Right cardiac atrium (tissue), 5 donors: ENCODE data around the gene UBE2G1. TPM values are rescaled to one million over a fixed set of nuclear protein-coding genes. Genes with fewer than 3 reads are reported as not detected.
"Not testable (repeated sequence)": the region's sequence is repeated elsewhere in the genome, so short reads cannot be mapped to it uniquely, and the experiment has no call there.

Source experiments
- ATAC-seq, 2 donors: fragments of 200-7000 bp; cut with Tn5 transposase; one replicate each; pipeline versions ENCODE4 v1.8.0 to v1.9.1; 2020; ENCODE audit warnings: moderate library complexity in 2 of 2, mild to moderate bottlenecking in 1 of 2
- DNase-seq, 3 donors: peaks; one replicate each; pipeline ENCODE4 v3.0.0-alpha.2; 2020
- H3K27ac ChIP-seq: one replicate; pipeline ENCODE4 v1.5.1; 2013; ENCODE audit warnings: mild to moderate bottlenecking, low read length, control low read depth, moderate library complexity
- H3K27me3 ChIP-seq: one replicate; pipeline ENCODE4 v1.6.1; 2013; ENCODE audit not compliant: control insufficient read depth, insufficient read depth
- H3K4me1 ChIP-seq: one replicate; pipeline ENCODE4 v1.6.1; 2013; ENCODE audit warnings: low read length; ENCODE audit not compliant: control insufficient read depth, insufficient read depth
- H3K4me3 ChIP-seq: one replicate; pipeline ENCODE4 v1.5.1; 2013; ENCODE audit warnings: low read length, control low read depth
- H3K9me3 ChIP-seq: one replicate; pipeline ENCODE4 v1.6.1; 2013; ENCODE audit warnings: low read length; ENCODE audit not compliant: control insufficient read depth
- WGBS: extraction: QIAGEN DNeasy Blood & Tissue Kit; methylation state at CpG from one replicate; pipeline ENCODE4 v1.1.7; 2013; 5-methylcytosine and 5-hydroxymethylcytosine counted together
- intact Hi-C, 4 donors: fragments of 100-400 bp; cut with DNase I; formaldehyde crosslinking; loops; one replicate each; pipeline versions ENCODE4 v1.11.0 to v1.14.0; 2022 to 2023
- polyA plus RNA-seq: library from polyadenylated mRNA; stranded (reverse); fragments of 200-250 nt; gene quantifications from one replicate; pipeline ENCODE4 v1.2.3, GENCODE V29; 2013
- total RNA-seq, 4 donors: library from RNA; stranded (reverse); fragmentation: NEBNext Ultra II Directional; extraction: Animal tissue kit (Norgen Biotek cat#: 25700); gene quantifications; one replicate each; pipeline ENCODE4 v1.2.1, GENCODE V29; 2021
- donor health status: healthy with polysubstance abuse.
- donor health status: DM: no; HTN: yes; CAD: no.
- donor health status: DM: no; HTN: no; CAD: no.
- donor health status: DM: no; HTN: yes; CAD: no; lungs with severe emphysema.
- donor health status: DM: yes; HTN: yes; CAD: no.

UBE2G1 gene
- total and polyA plus RNA-seq, 5 donors = 24.0 to 55.1 (median 51.2) TPM

DNA sequence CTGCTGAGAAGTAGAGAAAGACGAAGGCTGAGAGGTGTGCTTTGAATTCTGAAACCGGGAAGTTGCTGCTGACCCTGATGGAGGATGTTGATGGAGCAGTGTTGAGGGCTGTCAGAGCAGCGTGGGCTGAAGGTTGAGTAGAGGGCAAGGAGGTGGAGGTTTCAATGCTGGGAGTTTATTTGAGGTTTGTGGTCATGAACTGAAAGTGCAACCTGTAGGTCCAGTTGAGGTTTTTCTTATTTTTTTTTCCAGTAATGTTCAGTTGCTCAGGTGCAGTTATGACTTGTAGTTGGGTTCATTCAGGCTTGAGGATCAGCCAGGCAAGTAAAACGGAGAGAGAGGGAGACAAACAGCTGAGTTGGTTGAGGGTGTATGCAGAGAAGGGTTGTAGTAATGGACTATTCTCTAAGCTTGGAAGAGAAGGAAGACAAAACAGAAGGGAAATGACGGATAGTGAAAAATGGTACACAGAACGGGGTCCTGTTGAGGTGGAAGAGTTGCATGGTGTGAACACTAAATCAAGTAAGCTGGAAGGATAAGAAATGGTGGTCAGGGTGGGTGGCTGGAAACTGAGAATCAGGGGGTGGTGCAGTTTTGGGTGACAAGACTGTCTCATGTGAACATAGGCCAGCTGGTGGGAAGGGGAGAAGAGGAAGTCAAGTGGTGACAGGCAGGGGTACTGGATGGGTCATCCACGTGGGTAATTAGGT, 8.7 kb upstream of the UBE2G1 start:
- Histone ChIP-seq H3K27me3 (no peaks in the 10 kb centered on the region), H3K9me3 (no peaks in the 10 kb centered on the region), H3K4me1 (no peaks in the 10 kb centered on the region), H3K27ac (no peak overlapping the region), H3K4me3 (no peak overlapping the region)
- intact Hi-C loops = no loop called here
- DNase-seq (no peak), ATAC-seq (no peak)
- WGBS = 70% methylated on average over 7 of the region's 7 CpGs

DNA sequence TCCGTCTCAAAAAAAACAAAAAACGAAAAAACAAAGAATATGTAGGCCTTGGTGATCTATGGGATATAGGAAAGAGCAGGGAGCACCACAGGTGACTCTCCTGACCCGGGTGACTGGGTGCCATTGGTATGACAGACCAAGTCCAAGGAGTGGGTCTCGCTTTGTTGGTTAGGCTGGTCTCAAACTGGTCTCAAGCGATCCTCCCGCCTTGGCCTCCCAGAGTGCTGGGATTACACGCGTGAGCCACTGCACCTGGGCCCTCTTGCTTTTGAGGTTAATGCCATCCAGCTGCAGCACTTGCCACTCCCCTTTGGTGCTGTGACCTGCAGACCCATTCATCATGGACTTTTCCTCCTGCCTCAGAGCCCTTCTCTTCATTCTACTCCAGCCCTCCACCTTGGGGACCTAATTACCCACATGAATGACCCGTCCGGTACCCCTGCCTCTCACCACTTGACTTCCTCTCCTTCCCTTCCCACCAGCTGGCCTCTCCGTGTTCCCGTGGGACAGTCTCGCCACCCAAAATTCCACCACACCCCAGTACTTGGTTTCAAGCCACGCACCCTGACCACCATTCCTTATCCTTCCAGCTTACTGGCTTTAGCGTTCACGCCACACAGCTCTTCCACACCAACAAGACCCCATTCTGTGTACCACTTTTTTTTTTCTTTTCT, 3.2 kb upstream of the UBE2G1 start:
- DNase-seq (no peak), ATAC-seq (no peak)
- intact Hi-C loops = loop anchor here in 1 of 4 donors (10.0 kb wide), 1 partner anchor 65 kb away; no protein-coding TSS in a partner anchor
- Histone ChIP-seq H3K4me3 (no peak overlapping the region), H3K4me1 (no peaks in the 10 kb centered on the region), H3K27me3 (no peaks in the 10 kb centered on the region), H3K9me3 (no peaks in the 10 kb centered on the region), H3K27ac (no peak overlapping the region)
- WGBS = 90% methylated on average over 16 of the region's 16 CpGs

DNA sequence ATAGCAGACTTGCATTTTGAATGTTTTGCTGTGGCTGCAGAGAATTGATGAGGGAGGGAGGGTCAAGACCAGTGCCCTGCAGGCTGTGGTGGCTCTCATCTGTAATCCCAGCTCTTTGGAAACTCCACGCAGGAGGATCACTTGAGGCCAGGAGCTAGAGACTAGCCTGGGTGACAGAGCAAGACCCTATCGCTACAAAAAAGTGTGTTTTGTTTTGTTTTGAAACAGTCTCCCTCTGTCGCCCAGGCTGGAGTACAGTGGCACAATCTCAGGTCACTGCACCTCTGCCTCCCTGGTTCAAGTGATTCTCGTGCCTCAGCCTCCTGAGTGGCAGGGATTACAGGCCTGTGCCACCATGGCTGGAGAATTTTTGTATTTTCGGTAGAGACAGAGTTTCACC, 1.9 kb upstream of the UBE2G1 start:
- Histone ChIP-seq H3K4me1 (no peaks in the 10 kb centered on the region), H3K27ac (no peak overlapping the region), H3K27me3 (no peaks in the 10 kb centered on the region), H3K9me3 (no peaks in the 10 kb centered on the region), H3K4me3 (no peak overlapping the region)
- ATAC-seq = no peak
- intact Hi-C loops = loop anchor here in 1 of 4 donors (10.0 kb wide), 1 partner anchor 64 kb away; no protein-coding TSS in a partner anchor
- 93% methylated on average over 5 of the region's 5 CpGs for WGBS
- DNase-seq = no peak

DNA sequence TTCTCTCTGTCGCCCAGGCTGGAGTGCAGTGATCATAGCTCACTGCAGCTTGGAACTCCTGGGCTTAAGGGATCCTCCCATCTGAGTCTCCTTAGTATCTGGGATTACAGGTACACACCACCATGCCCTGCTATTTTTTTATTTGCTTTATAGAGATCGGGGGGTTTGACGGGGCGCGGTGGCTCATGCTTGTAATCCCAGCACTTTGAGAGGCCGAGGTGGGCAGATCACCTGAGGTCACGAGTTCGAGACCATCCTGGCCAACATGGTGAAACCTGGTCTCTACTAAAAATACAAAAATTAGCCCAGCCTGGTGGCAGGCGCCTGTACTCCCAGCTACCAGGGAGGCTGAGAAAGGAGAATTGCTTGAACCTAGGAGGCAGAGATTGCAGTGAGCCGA, 702 bp upstream of the UBE2G1 start:
- not testable (repeated sequence) for H3K9me3 ChIP-seq, H3K27me3 ChIP-seq, DNase-seq, ATAC-seq, H3K4me1 ChIP-seq, H3K4me3 ChIP-seq
- intact Hi-C loops = loop anchor here in 1 of 4 donors (10.0 kb wide), 1 partner anchor 62 kb away; no protein-coding TSS in a partner anchor
- H3K27ac ChIP-seq = peak overlapping the region; percentile 91
- WGBS = 96% methylated on average over 10 of the region's 10 CpGs

DNA sequence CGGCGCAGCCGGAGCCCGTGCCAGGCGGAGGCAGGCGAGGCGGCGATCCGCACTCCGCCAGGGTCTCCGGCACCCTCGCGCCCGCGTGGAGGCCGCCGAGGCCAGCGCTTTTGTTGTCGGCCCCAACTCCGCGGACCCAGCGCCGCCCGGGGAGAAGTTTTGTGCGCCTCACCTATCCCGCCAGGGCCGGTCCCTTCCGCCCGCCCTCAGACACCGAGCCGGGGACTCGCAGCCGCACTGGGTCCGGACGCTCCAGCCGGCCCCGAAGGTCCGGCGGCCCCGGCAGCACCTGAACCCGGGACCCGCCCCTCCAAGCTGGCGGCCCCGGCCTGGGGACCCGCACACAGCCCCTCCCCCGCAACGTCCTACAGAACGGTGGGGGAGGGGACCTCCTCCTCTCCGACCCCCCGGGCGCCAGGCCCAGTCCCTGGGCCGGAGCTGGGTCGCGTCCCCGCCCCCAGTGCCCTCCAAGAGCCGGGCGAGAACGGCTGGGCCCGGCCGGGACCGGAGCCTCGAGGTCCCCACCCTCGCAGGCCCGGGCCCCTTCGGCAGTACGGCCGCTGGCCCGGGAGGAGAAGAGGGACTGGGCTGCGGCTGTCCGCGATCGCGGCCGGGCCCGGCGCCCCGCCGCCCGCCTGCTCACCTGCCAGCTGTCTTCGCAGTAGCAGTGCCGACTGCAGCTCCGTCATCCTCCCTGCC, 698 bp downstream of the UBE2G1 start:
- intact Hi-C loops = loop anchor here in 1 of 4 donors (10.0 kb wide), 1 partner anchor 61 kb away; no protein-coding TSS in a partner anchor
- DNase-seq = peak in 2 of 3 donors; percentile 72 to 81
- WGBS = under 1% methylated on average over 82 of the region's 82 CpGs
- no peaks in the 10 kb centered on the region for H3K4me1 ChIP-seq
- ATAC-seq = peak; percentile 5 to 32
- H3K27ac ChIP-seq = peak overlapping the region; percentile 95
- no peaks in the 10 kb centered on the region for H3K27me3 ChIP-seq
- peak overlapping the region; percentile 98 for H3K4me3 ChIP-seq
- H3K9me3 ChIP-seq = no peaks in the 10 kb centered on the region

DNA sequence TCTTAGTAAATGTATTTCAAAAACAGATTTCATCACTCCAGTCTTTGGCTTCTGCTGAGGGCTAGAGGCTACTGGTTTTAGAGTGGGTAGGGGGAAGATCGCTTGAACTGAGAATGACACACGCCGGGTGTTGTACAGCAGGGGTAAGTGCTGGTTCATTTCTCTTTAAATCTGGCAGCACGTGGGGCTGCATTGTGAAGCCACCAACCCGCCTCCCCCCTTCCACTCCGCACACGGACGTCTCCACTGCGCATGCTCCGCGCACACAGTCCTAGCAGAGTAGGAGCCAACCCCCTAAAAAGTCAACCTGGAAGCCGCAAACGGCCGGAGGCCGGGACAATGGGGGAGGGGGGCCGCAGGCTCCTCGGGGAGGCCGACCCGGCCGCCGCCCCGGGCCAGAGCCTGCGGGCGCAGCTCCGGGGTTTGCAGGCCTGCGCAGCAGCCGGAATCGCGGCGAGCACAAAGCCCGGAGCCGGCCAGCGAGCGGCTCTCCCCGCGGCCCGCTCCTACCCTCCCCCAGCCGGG, 1.3 kb downstream of the UBE2G1 start:
- H3K4me1 ChIP-seq = no peaks in the 10 kb centered on the region
- ATAC-seq = peak; percentile 83 to 88
- intact Hi-C loops = loop anchor here in 1 of 4 donors (10.0 kb wide), 1 partner anchor 60 kb away; no protein-coding TSS in a partner anchor
- peak overlapping the region; percentile 98 for H3K4me3 ChIP-seq
- no peaks in the 10 kb centered on the region for H3K9me3 ChIP-seq
- DNase-seq = peak; percentile 94 to 97 (median 97)
- no peaks in the 10 kb centered on the region for H3K27me3 ChIP-seq
- WGBS = under 1% methylated on average over 38 of the region's 38 CpGs
- H3K27ac ChIP-seq = peak overlapping the region; percentile 95

DNA sequence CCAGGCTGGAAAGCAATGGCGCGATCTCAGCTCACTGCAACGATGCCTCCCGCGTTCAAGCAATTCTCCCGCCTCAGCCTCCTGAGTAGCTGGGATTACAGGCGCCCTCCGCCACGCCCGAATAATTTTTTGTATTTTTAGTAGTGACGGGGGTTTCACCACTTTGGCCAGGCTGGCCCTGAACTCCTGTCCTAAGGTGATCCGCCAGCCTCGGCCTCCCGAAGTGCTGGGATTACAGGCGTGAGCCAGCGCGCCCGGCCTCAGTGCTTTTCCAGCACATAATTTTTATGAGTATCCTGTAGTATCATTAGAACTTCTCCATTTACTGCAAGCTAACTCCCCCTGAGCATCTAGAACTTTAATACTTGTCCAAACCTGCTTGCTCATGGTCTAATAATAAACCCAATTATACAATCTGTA, 1.8 kb downstream of the UBE2G1 start:
- Histone ChIP-seq H3K9me3 (no peaks in the 10 kb centered on the region), H3K4me3 (peak overlapping the region; percentile 98), H3K27ac (peak overlapping the region; percentile 66), H3K4me1 (no peaks in the 10 kb centered on the region), H3K27me3 (no peaks in the 10 kb centered on the region)
- intact Hi-C loops = loop anchor here in 1 of 4 donors (10.0 kb wide), 1 partner anchor 60 kb away; no protein-coding TSS in a partner anchor
- no peak for ATAC-seq
- WGBS = 75% methylated on average over 18 of the region's 18 CpGs
- no peak for DNase-seq

DNA sequence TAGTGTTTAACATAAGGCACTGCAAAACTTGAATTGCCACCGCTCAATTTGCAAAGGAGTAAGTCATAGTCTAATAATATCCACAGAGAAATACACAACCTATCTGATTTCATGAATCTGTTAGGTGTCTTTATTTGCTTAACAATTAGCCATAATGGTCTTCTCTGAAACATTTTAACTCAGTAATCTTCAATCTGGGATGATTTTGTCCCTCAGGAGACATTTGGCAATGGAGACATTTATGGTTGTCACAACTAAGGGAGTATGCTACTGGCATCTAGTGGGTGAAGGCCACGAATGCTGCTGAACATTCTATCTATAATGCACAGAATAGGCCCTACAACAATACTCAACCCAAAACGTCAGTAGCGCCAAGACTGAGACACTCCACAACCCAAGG, 4.3 kb downstream of the UBE2G1 start:
- Histone ChIP-seq H3K4me1 (peaks cover 2% of the 10 kb centered on the region), H3K4me3 (no peak overlapping the region), H3K27ac (no peak overlapping the region), H3K27me3 (no peaks in the 10 kb centered on the region), H3K9me3 (no peaks in the 10 kb centered on the region)
- WGBS = 57% methylated on average over 4 of the region's 4 CpGs
- ATAC-seq (no peak), DNase-seq (no peak)
- intact Hi-C loops = loop anchor here in 1 of 4 donors (10.0 kb wide), 1 partner anchor 57 kb away; no protein-coding TSS in a partner anchor

DNA sequence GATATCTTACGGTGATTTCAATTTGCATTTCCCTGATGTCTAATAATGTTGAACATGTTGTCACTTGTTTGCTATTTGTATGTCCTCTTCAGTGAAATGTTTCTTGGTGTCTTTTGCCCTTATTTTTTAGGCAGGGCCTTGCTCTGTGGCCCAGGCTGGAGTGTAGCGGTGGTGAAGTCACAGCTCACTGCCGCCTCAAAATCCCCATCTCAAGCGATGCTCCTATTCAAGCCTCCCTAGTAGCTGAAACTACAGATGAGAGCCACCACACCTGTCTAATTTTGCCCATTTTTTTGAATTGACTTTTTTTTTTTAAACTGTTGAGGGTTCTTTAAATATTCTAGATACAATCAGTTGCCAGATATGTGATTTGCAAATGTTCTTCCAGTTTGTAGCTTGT, 8.3 kb downstream of the UBE2G1 start:
- WGBS = 97% methylated on average over 4 of the region's 4 CpGs
- Histone ChIP-seq H3K27ac (no peak overlapping the region), H3K4me3 (no peak overlapping the region), H3K4me1 (peaks cover 6% of the 10 kb centered on the region), H3K27me3 (no peaks in the 10 kb centered on the region), H3K9me3 (no peaks in the 10 kb centered on the region)
- intact Hi-C loops = no loop called here
- ATAC-seq (no peak), DNase-seq (no peak)

DNA sequence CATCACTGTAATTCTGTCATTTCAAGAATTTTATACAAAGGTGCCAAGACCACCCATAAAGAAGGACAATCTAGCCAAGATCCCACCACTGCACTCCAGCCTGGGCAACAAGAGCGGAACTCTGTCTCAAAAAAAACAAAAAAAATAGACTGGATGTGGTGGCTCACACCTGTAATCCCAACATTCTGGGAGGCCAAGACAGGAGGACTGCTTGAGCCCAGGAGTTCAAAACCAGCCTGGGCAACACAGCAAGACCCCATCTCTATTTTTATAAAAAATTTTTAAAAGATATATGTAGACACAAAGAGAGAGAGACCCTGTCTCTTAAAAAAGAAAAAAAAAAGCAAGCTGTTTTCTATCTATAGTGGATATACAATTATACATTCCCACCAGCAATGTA, 8.8 kb downstream of the UBE2G1 start:
- ATAC-seq (no peak), DNase-seq (no peak)
- intact Hi-C loops = no loop called here
- H3K4me3 ChIP-seq = no peak overlapping the region
- 95% methylated on average over 1 of the region's 1 CpG for WGBS
- no peak overlapping the region for H3K27ac ChIP-seq
- no peaks in the 10 kb centered on the region for H3K27me3 ChIP-seq
- no peaks in the 10 kb centered on the region for H3K9me3 ChIP-seq
- H3K4me1 ChIP-seq = peaks cover 6% of the 10 kb centered on the region
